Measurements from ENCODE around the gene CPNE4. TPM values are rescaled to one million over a fixed set of nuclear protein-coding genes. Genes with fewer than 3 reads are reported as not detected.

CPNE4 gene
- total RNA-seq, 1 donor from 2014 or later: 0.26 TPM

- Histone ChIP-seq H3K27me3 (no peaks in the 10 kb centered on the region), H3K4me1 (no peaks in the 10 kb centered on the region), H3K9me3 (no peaks in the 10 kb centered on the region), H3K36me3 (no peaks in the 10 kb centered on the region), H3K27ac (no peak overlapping the region), H3K4me3 (no peak overlapping the region)
- no peak for ATAC-seq
- intact Hi-C loops (cut with DNase I): no loop called here
- DNase-seq: no peak
- TF ChIP-seq CTCF (IDR thresholded peaks at IDR 0.05): no peak
Measured at GRCh38 chr3:131756405-131756804, 278.4 kb downstream of the CPNE4 start.

- no peaks in the 10 kb centered on the region for H3K4me1 ChIP-seq
- DNase-seq: no peak
- intact Hi-C loops (cut with DNase I): no loop called here
- ATAC-seq: no peak
- no peak overlapping the region for H3K4me3 ChIP-seq
- no peaks in the 10 kb centered on the region for H3K27me3 ChIP-seq
- H3K36me3 ChIP-seq: no peaks in the 10 kb centered on the region
- TF ChIP-seq CTCF (IDR thresholded peaks at IDR 0.05): no peak
- H3K9me3 ChIP-seq: no peaks in the 10 kb centered on the region
- H3K27ac ChIP-seq: no peak overlapping the region
Measured at GRCh38 chr3:131755380-131755779, 279.4 kb downstream of the CPNE4 start.

GRCh38 chr3:131750256-131750655, 284.6 kb downstream of the CPNE4 start:
- Histone ChIP-seq H3K4me1 (no peaks in the 10 kb centered on the region), H3K27ac (no peak overlapping the region), H3K4me3 (no peak overlapping the region), H3K9me3 (no peaks in the 10 kb centered on the region), H3K36me3 (no peaks in the 10 kb centered on the region), H3K27me3 (no peaks in the 10 kb centered on the region)
- ATAC-seq: no peak
- intact Hi-C loops (cut with DNase I): no loop called here
- TF ChIP-seq CTCF (IDR thresholded peaks at IDR 0.05): no peak
- no peak for DNase-seq

- H3K4me3 ChIP-seq: no peak overlapping the region
- no peaks in the 10 kb centered on the region for H3K9me3 ChIP-seq
- no peak overlapping the region for H3K27ac ChIP-seq
- no peaks in the 10 kb centered on the region for H3K36me3 ChIP-seq
- no peaks in the 10 kb centered on the region for H3K27me3 ChIP-seq
- intact Hi-C loops (cut with DNase I): no loop called here
- ATAC-seq (no peak), DNase-seq (no peak)
- no peak for TF ChIP-seq CTCF (IDR thresholded peaks at IDR 0.05)
- no peaks in the 10 kb centered on the region for H3K4me1 ChIP-seq
Measured at GRCh38 chr3:131749826-131750225, 285.0 kb downstream of the CPNE4 start.

- intact Hi-C loops (cut with DNase I): no loop called here
- TF ChIP-seq CTCF (IDR thresholded peaks at IDR 0.05): no peak
- ATAC-seq: no peak
- Histone ChIP-seq H3K4me1 (no peaks in the 10 kb centered on the region), H3K27me3 (no peaks in the 10 kb centered on the region), H3K36me3 (no peaks in the 10 kb centered on the region), H3K9me3 (no peaks in the 10 kb centered on the region), H3K27ac (no peak overlapping the region), H3K4me3 (no peak overlapping the region)
- DNase-seq: no peak
Measured at GRCh38 chr3:131747466-131747865, 287.3 kb downstream of the CPNE4 start.

GRCh38 chr3:131744765-131745164, 290.0 kb downstream of the CPNE4 start:
- Histone ChIP-seq H3K36me3 (no peaks in the 10 kb centered on the region), H3K4me3 (no peak overlapping the region), H3K27ac (no peak overlapping the region), H3K27me3 (no peaks in the 10 kb centered on the region), H3K4me1 (no peaks in the 10 kb centered on the region), H3K9me3 (no peaks in the 10 kb centered on the region)
- TF ChIP-seq CTCF (IDR thresholded peaks at IDR 0.05): no peak
- intact Hi-C loops (cut with DNase I): no loop called here
- ATAC-seq (no peak), DNase-seq (no peak)
